ENCODE results near the gene NKIRAS2.

DNA sequence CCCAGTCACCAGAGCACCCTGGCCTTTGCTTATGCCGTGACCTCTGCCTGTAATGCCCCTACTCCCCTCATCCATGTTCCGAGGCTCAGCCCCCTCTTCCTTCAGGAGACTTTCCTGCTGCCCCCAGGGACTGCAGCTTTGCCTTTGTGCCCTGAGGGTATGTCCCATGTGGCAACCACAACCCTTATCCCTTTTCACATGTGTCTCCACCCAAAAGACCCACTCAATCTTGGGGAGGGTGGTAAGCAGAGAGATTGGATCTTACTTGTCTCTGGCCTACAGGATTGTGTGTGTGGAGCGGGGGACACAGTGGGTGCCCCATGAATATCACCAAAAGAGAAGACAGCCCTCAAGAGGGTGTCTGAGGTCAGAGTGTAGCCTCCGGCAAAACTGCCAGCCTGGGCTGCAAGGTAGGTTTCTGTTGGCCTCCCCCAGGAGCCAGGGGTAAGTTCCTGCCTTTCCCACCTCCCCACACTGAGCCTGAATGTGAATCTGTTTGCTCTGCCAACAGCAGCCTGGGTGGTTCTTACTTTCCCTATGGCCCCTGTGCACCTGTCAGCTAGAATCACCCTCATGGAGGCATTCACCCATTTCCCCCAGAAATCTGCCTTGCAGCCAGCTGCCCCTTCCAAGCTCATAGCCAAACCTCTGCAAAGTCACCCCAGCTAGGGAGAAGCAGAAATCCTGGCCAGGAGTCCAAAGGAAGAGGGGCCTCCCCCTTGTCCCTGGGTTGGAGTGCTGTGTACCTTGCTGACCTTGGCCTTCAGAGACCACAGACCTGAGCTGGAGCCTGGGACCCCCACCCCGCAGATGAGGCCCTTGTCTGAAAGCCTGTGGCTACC is 42.0 kb downstream of the NKIRAS2 start:
- TF ChIP-seq, protein P1, sequence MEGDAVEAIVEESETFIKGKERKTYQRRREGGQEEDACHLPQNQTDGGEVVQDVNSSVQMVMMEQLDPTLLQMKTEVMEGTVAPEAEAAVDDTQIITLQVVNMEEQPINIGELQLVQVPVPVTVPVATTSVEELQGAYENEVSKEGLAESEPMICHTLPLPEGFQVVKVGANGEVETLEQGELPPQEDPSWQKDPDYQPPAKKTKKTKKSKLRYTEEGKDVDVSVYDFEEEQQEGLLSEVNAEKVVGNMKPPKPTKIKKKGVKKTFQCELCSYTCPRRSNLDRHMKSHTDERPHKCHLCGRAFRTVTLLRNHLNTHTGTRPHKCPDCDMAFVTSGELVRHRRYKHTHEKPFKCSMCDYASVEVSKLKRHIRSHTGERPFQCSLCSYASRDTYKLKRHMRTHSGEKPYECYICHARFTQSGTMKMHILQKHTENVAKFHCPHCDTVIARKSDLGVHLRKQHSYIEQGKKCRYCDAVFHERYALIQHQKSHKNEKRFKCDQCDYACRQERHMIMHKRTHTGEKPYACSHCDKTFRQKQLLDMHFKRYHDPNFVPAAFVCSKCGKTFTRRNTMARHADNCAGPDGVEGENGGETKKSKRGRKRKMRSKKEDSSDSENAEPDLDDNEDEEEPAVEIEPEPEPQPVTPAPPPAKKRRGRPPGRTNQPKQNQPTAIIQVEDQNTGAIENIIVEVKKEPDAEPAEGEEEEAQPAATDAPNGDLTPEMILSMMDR (IDR thresholded peaks at IDR 0.05) = no peak
- no peak for TF ChIP-seq EZH2 (IDR thresholded peaks at IDR 0.05)

Data from neural progenitor cell (in vitro differentiated cells).